GM18907 (cell line): Measurements from ENCODE around the gene SDF2L1.
A peak's percentile ranks its signal among the peaks of the same experiment; 100 is the strongest.
"Not testable (repeated sequence)": the region's sequence is repeated elsewhere in the genome, so short reads cannot be mapped to it uniquely, and the experiment has no call there.

Source experiments
- ATAC-seq: cut with Tn5 transposase; IDR thresholded peaks from one replicate; pipeline ENCODE4 v1.9.1; 2021; ENCODE audit warnings: mild to moderate bottlenecking, moderate library complexity; ENCODE audit not compliant: unreplicated experiment

SDF2L1 gene

GRCh38 chr22:21635771-21636510 lies 6.2 kb upstream of the SDF2L1 start:
- ATAC-seq, result no peak

GRCh38 chr22:21636629-21637218 lies 5.4 kb upstream of the SDF2L1 start:
- ATAC-seq, result no peak

GRCh38 chr22:21637450-21637849 lies 4.7 kb upstream of the SDF2L1 start:
- ATAC-seq, result not testable (repeated sequence)

GRCh38 chr22:21639359-21639758 lies 2.7 kb upstream of the SDF2L1 start:
- ATAC-seq, result no peak

GRCh38 chr22:21640810-21641209 lies 1.3 kb upstream of the SDF2L1 start:
- no peak for ATAC-seq

- ATAC-seq, result peak; percentile 16
Measured at GRCh38 chr22:21641417-21641788, 699 bp upstream of the SDF2L1 start.

- ATAC-seq, result peak; percentile 24
Measured at GRCh38 chr22:21642584-21643448, 714 bp downstream of the SDF2L1 start.

- ATAC-seq, result no peak
Measured at GRCh38 chr22:21643533-21644357, 1.6 kb downstream of the SDF2L1 start.

GRCh38 chr22:21645513-21645912 lies 3.4 kb downstream of the SDF2L1 start:
- not testable (repeated sequence) for ATAC-seq

- no peak for ATAC-seq
Measured at GRCh38 chr22:21646608-21647590, 4.8 kb downstream of the SDF2L1 start.

GRCh38 chr22:21650280-21650679 lies 8.2 kb downstream of the SDF2L1 start:
- no peak for ATAC-seq

GRCh38 chr22:21650823-21651520 lies 8.9 kb downstream of the SDF2L1 start:
- peak; percentile 2 for ATAC-seq

- ATAC-seq, result peak; percentile 33
Measured at GRCh38 chr22:21651521-21652009, 9.5 kb downstream of the SDF2L1 start.

GRCh38 chr22:21652010-21652546 lies 10.0 kb downstream of the SDF2L1 start:
- ATAC-seq, result peak; percentile 76

- no peak for ATAC-seq
Measured at GRCh38 chr22:21652547-21653545, 10.7 kb downstream of the SDF2L1 start.

GRCh38 chr22:21657020-21657359 lies 14.9 kb downstream of the SDF2L1 start:
- ATAC-seq, result no peak

- ATAC-seq, result peak; percentile 62
Measured at GRCh38 chr22:21657360-21658032, 15.4 kb downstream of the SDF2L1 start.
